HFFc6 (cell line): Measurements from ENCODE around the gene DNLZ. TPM values are rescaled to one million over a fixed set of nuclear protein-coding genes. Genes with fewer than 3 reads are reported as not detected.

Experiments used
- DNase-seq: peaks from one replicate; pipeline ENCODE4 v3.0.0-alpha.2; 2018
- H3K27ac Mint-ChIP-seq: 2 replicates; pipeline ENCODE4 v1.8.0; 2020; ENCODE audit warnings: mild to moderate bottlenecking, mixed read lengths
- H3K27me3 Mint-ChIP-seq: 2 replicates; pipeline ENCODE4 v1.8.0; 2021; ENCODE audit warnings: mild to moderate bottlenecking, moderate library complexity, mixed read lengths; ENCODE audit not compliant: insufficient read depth
- H3K36me3 Mint-ChIP-seq: 2 replicates; pipeline ENCODE4 v1.8.0; 2021; ENCODE audit warnings: low read depth, mixed read lengths
- H3K4me1 Mint-ChIP-seq: 2 replicates; pipeline ENCODE4 v1.8.0; 2020; ENCODE audit warnings: low read depth, mixed read lengths
- H3K4me3 Mint-ChIP-seq: 2 replicates; pipeline ENCODE4 v1.8.0; 2020; ENCODE audit warnings: mild to moderate bottlenecking, moderate library complexity, mixed read lengths
- H3K9me3 Mint-ChIP-seq: 2 replicates; pipeline ENCODE4 v1.8.0; 2020; ENCODE audit warnings: mild to moderate bottlenecking, mixed read lengths
- CTCF ChIP-seq: fragments of 200-600 bp; sonication (generic); IDR thresholded peaks from 2 replicates; pipeline ENCODE4 v1.5.0; 2021; ENCODE audit warnings: antibody characterized with exemption, mild to moderate bottlenecking
- total RNA-seq, 6 experiments: library from RNA; stranded (reverse); fragmentation: NEBNext Ultra II Directional; extraction: Animal tissue kit (Norgen Biotek cat#: 25700); gene quantifications; 2 replicates in 1 of 6; 3 replicates in 5 of 6; pipeline ENCODE4 v1.2.3, GENCODE V29; 2021

Gene DNLZ
- total RNA-seq, 6 experiments from 2014 or later: 28.5 to 33.3 (median 30.4) TPM

GRCh38 chr9:136345281-136346156, 18.0 kb downstream of the DNLZ start:
- Mint-ChIP-seq H3K4me3 (peak overlapping the region; percentile 53; the same call in 1 of the 2 replicates), H3K4me1 (peaks cover 18% of the 10 kb centered on the region), H3K36me3 (no peaks in the 10 kb centered on the region), H3K27ac (peak overlapping the region; percentile 74), H3K9me3 (no peaks in the 10 kb centered on the region), H3K27me3 (peaks cover 13% of the 10 kb centered on the region)
- peak; percentile 75 for TF ChIP-seq CTCF
- peak; percentile 55 for DNase-seq

GRCh38 chr9:136344544-136345280, 18.8 kb downstream of the DNLZ start:
- no peak for TF ChIP-seq CTCF
- peak overlapping the region; percentile 46 for H3K27ac Mint-ChIP-seq
- peak overlapping the region; percentile 11; the same call in 1 of the 2 replicates for H3K4me3 Mint-ChIP-seq
- no peak for DNase-seq
- H3K4me1 Mint-ChIP-seq: peaks cover 18% of the 10 kb centered on the region
- peaks cover 12% of the 10 kb centered on the region for H3K27me3 Mint-ChIP-seq
- H3K9me3 Mint-ChIP-seq: no peaks in the 10 kb centered on the region
- H3K36me3 Mint-ChIP-seq: no peaks in the 10 kb centered on the region

GRCh38 chr9:136343884-136344269, 19.7 kb downstream of the DNLZ start:
- H3K4me3 Mint-ChIP-seq: no peak overlapping the region
- peaks cover 12% of the 10 kb centered on the region for H3K27me3 Mint-ChIP-seq
- H3K36me3 Mint-ChIP-seq: no peaks in the 10 kb centered on the region
- no peaks in the 10 kb centered on the region for H3K9me3 Mint-ChIP-seq
- no peak overlapping the region for H3K27ac Mint-ChIP-seq
- no peak for TF ChIP-seq CTCF
- no peak for DNase-seq
- H3K4me1 Mint-ChIP-seq: peaks cover 18% of the 10 kb centered on the region

GRCh38 chr9:136343121-136343883, 20.2 kb downstream of the DNLZ start:
- peaks cover 9% of the 10 kb centered on the region for H3K27me3 Mint-ChIP-seq
- no peaks in the 10 kb centered on the region for H3K36me3 Mint-ChIP-seq
- H3K4me1 Mint-ChIP-seq: peaks cover 18% of the 10 kb centered on the region
- no peak overlapping the region for H3K4me3 Mint-ChIP-seq
- H3K9me3 Mint-ChIP-seq: no peaks in the 10 kb centered on the region
- TF ChIP-seq CTCF: no peak
- no peak overlapping the region for H3K27ac Mint-ChIP-seq
- DNase-seq: no peak
